IPS-15b (cell line): ENCODE measurements around the gene SHTN1.

Experiments used
- H3K27me3 ChIP-seq: one replicate; pipeline ENCODE4 v1.6.1; 2013; ENCODE audit warnings: low read length; ENCODE audit not compliant: control insufficient read depth, insufficient read depth
- H3K36me3 ChIP-seq: one replicate; pipeline ENCODE4 v1.6.1; 2013; ENCODE audit warnings: low read length; ENCODE audit not compliant: control insufficient read depth, insufficient read depth
- H3K4me1 ChIP-seq: one replicate; pipeline ENCODE4 v1.6.1; 2013; ENCODE audit warnings: mild to moderate bottlenecking, low read length; ENCODE audit not compliant: control insufficient read depth, insufficient read depth
- H3K4me3 ChIP-seq: one replicate; pipeline ENCODE4 v1.5.1; 2013; ENCODE audit warnings: low read depth, low read length
- H3K9ac ChIP-seq: one replicate; pipeline ENCODE4 v1.6.1; 2013; ENCODE audit warnings: low read depth, mild to moderate bottlenecking, low read length
- H3K9me3 ChIP-seq: one replicate; pipeline ENCODE4 v1.6.1; 2013; ENCODE audit warnings: mild to moderate bottlenecking, low read length; ENCODE audit not compliant: control insufficient read depth, insufficient read depth

SHTN1 gene

DNA sequence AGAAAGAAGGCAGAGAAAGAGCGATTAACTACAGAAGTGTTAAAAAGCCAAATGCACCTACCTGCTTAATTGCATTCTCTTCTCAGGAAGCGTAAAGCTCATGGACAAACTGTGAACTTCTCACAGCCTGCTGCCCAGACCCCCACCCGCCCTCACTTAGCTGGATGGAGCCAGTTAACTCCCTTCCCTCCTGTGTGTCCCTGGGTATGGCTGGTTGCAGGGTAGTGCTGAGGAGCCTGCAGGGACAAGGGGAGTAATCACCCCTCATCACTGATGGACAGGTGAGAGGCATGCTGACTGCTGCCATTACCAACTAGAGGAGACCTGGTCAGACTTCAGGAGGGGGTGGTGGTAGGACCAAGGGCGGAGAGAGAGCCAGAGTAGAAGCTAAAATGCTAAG lies 118.2 kb downstream of the SHTN1 start:
- no peaks in the 10 kb centered on the region for H3K27me3 ChIP-seq
- H3K9ac ChIP-seq, result no peak overlapping the region
- H3K36me3 ChIP-seq, result no peaks in the 10 kb centered on the region
- H3K4me1 ChIP-seq, result peaks cover 7% of the 10 kb centered on the region
- no peaks in the 10 kb centered on the region for H3K9me3 ChIP-seq
- no peak overlapping the region for H3K4me3 ChIP-seq

DNA sequence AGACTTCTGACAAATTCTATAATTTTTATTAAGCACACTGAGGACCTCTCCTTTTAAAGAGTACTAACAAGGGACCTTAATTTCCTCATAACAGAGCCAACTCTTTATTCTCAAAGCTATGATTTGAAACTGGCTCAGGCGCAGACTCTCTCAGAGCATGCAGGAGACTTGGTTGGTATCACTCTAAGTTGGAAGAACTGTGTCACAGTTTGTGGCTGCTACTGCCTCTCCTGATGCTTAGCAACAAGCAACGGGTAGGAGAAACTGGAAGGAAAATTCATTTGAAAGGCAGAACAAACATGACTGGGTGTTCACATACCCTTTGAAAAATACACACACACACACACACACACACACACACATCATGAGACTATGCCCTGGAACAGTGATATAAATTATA lies 122.3 kb downstream of the SHTN1 start:
- Histone ChIP-seq H3K9me3 (no peaks in the 10 kb centered on the region), H3K27me3 (no peaks in the 10 kb centered on the region), H3K36me3 (no peaks in the 10 kb centered on the region), H3K9ac (no peak overlapping the region), H3K4me3 (no peak overlapping the region), H3K4me1 (peaks cover 21% of the 10 kb centered on the region)

DNA sequence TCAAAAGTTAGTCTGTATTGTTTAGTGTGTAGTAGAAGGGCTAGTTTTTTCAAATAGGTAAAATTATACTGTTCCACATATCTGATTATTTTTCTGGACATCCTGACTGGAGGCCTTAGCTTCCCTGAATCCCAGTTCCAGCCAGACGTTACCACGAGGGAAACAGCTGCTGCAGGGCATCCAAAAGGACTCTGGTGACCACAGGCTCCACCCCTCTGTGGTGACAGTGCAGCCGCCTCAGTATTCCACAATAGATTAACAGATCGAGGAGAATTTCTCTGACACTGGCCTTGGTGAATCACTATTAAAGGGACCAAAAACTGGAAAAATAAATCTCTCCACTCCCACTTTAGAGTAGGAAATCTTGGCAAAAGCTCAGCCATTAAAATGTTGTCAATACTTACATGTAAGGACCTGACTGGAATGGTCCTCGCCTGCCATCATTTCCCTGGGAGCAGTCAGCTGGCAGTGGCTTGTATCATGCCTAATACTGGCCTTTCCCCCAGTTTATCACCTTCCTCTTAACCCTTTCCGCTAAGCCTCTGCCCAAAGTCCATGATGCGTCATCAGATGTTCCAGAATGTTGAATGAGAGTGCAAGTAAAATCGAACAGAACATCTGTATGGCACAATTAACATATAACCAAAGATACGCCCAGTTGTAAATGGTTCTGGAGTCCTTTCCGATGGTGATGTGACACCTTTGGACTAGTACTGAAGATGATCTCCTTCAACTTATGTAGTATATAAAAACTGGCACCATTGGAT lies 124.1 kb downstream of the SHTN1 start:
- no peaks in the 10 kb centered on the region for H3K36me3 ChIP-seq
- H3K27me3 ChIP-seq, result no peaks in the 10 kb centered on the region
- no peak overlapping the region for H3K9ac ChIP-seq
- no peak overlapping the region for H3K4me3 ChIP-seq
- peaks cover 14% of the 10 kb centered on the region for H3K4me1 ChIP-seq
- H3K9me3 ChIP-seq, result no peaks in the 10 kb centered on the region

DNA sequence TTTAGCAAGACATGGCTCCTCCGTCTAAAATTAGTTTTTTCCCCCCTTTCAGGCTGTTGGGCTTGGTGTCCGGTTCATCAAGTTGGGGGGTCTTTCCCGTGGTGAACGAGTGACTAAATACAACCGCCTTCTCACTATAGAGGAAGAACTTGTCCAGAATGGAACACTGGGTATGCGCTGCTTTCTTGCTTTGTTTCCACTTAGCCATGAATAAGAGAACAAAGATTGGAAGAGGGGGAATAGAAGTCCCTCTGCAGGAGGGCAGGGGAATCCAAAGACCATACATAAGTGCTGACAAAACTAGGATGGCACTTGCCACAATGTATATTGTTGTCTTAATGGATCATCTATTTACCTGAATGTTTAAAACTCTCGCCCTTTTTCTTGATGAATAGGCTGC lies 125.2 kb downstream of the SHTN1 start:
- Histone ChIP-seq H3K9ac (no peak overlapping the region), H3K9me3 (no peaks in the 10 kb centered on the region), H3K4me1 (peaks cover 14% of the 10 kb centered on the region), H3K36me3 (no peaks in the 10 kb centered on the region), H3K4me3 (no peak overlapping the region), H3K27me3 (no peaks in the 10 kb centered on the region)

DNA sequence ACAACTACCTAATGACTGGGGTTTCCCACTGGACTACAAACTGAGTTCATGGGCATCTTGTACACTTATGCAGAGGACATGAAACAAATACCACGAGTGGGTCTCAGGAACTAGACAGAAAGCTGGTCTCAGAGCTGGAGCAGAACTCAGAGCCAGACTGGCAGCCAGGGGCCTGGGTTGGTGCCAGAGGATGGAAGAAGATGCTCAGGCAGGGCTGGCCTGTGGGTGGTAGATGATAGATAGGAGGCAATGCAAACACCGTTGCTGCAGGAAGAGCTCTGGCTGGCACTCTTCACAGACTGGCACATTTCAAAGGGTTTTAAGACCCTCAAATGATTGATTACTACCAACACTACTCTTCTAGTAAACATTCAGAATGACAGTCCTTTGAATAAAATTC lies 126.9 kb downstream of the SHTN1 start:
- Histone ChIP-seq H3K9me3 (no peaks in the 10 kb centered on the region), H3K4me1 (peaks cover 28% of the 10 kb centered on the region), H3K9ac (no peak overlapping the region), H3K36me3 (no peaks in the 10 kb centered on the region), H3K4me3 (no peak overlapping the region), H3K27me3 (no peaks in the 10 kb centered on the region)

DNA sequence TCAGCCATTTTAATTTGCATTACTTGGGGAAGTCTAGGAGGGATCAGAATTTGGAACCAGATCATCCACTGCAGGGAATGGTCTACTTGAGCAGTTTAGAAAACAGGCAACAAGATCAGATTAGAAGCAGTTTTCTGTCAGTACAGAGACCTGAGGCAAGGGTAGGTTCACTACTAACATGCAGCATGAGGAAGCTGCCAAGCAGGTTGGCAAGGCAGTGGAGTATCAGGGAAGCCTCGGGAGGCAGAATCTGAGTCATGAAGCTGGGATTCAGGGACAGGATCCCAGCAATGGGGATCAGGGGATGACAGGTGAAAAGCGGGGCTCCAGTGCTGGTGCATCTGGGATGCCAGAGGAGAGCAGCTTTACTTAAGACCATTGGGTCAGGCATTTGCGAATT lies 127.6 kb downstream of the SHTN1 start:
- H3K9ac ChIP-seq, result no peak overlapping the region
- no peak overlapping the region for H3K4me3 ChIP-seq
- H3K9me3 ChIP-seq, result no peaks in the 10 kb centered on the region
- H3K36me3 ChIP-seq, result no peaks in the 10 kb centered on the region
- H3K4me1 ChIP-seq, result peaks cover 33% of the 10 kb centered on the region
- H3K27me3 ChIP-seq, result no peaks in the 10 kb centered on the region

DNA sequence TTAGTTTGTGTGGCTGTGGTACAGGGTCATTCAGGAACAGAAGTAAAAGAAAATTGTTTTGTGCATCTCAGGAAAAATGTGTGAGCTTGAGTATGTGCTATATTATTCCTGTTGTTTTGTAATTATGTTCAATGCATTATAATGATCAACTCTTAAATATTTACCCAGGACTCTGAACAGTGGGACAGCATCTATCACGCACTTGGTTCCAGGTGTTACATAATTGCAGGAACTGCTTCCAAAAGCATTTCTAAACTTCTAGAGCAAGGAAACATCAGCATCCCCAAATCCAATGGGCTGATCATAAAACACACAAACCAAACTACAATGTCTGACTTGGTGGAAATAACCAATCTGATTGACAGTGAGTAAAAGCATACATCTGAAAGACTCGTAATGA lies 129.1 kb downstream of the SHTN1 start:
- Histone ChIP-seq H3K27me3 (no peaks in the 10 kb centered on the region), H3K9me3 (no peaks in the 10 kb centered on the region), H3K4me3 (no peak overlapping the region), H3K4me1 (peaks cover 33% of the 10 kb centered on the region), H3K9ac (no peak overlapping the region), H3K36me3 (no peaks in the 10 kb centered on the region)

DNA sequence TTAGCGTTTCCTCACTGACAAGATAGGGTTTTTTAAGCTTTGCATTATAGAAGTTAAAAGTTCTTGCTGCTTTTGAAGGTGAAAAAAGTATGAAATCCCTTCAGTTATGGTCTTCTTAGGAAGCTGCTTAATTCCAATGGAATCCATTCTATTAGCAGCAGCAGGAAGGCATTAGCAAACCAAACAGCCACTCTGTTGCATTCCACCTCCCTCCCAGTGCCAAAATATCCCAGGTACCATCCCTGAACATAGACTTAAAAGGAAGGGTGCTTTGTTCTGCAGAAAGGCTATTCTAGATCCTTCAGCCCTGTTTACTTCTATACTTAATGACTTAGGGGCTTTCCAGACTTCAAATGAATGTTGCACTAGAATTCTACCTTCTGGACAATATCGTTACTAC lies 131.9 kb downstream of the SHTN1 start:
- H3K27me3 ChIP-seq, result no peaks in the 10 kb centered on the region
- H3K36me3 ChIP-seq, result no peaks in the 10 kb centered on the region
- no peaks in the 10 kb centered on the region for H3K9me3 ChIP-seq
- peaks cover 19% of the 10 kb centered on the region for H3K4me1 ChIP-seq
- H3K4me3 ChIP-seq, result no peak overlapping the region
- H3K9ac ChIP-seq, result no peak overlapping the region

DNA sequence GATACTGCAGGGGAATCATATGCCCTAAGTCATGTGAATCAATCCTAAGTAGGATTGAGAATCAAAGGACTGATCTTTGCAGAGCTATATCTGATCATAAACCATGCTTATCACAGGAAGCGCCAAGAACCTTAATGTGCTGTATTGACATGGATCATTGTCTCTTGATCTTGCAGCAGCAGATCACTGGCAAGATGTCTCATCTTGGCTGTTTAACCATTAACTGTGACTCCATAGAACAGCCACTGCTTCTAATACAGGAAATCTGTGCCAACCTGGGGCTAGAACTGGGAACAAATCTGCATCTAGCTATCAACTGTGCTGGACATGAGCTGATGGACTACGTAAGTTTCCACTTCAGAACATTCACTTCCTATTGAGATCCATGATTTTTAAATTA lies 134.0 kb downstream of the SHTN1 start:
- Histone ChIP-seq H3K4me1 (peaks cover 19% of the 10 kb centered on the region), H3K9ac (no peak overlapping the region), H3K4me3 (no peak overlapping the region), H3K27me3 (no peaks in the 10 kb centered on the region), H3K36me3 (no peaks in the 10 kb centered on the region), H3K9me3 (no peaks in the 10 kb centered on the region)

DNA sequence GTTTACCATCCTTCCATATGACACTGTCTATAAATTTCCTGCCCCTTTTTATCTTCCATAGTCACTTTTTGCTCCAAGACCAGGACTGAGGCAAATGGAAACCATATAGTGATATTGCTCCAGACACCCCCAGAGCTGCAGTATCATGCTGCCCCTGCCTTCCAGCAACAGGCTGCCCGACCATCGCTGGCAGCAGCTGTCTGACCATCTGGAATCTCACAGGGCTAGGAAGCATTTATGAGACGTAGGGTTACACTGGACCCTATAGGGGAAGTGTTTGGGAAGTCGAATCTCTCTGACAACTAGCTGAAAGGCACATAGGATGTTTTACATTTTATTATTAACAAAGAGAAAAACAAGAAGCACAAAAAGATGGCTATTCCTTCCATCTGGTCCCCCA lies 136.3 kb downstream of the SHTN1 start:
- H3K4me3 ChIP-seq, result no peak overlapping the region
- peaks cover 11% of the 10 kb centered on the region for H3K4me1 ChIP-seq
- H3K27me3 ChIP-seq, result no peaks in the 10 kb centered on the region
- no peaks in the 10 kb centered on the region for H3K9me3 ChIP-seq
- H3K9ac ChIP-seq, result no peak overlapping the region
- no peaks in the 10 kb centered on the region for H3K36me3 ChIP-seq

DNA sequence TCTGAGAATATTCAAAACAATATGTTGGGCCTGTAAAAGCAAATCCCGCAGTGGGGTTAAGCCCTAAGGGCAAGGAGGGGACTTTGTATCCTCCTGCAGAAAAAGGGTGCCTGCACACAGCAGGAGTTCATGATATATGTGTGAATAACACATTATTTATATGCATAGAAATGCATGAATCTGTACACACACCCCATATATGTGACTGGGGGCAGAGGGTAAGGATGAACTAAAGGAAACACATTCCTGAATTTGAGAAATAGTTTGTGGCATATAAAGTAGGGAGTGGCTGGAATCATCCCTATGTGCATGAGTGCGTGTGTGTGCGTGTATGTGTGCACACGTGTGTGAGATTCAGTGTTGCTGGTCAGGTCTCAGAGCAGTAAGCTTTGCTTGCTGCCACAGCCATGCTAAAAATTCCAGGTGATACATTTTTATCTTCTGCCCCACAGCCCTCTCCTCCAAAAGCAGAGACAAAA lies 136.8 kb downstream of the SHTN1 start:
- Histone ChIP-seq H3K27me3 (no peaks in the 10 kb centered on the region), H3K9ac (no peak overlapping the region), H3K36me3 (no peaks in the 10 kb centered on the region), H3K9me3 (no peaks in the 10 kb centered on the region), H3K4me3 (no peak overlapping the region), H3K4me1 (peaks cover 6% of the 10 kb centered on the region)

DNA sequence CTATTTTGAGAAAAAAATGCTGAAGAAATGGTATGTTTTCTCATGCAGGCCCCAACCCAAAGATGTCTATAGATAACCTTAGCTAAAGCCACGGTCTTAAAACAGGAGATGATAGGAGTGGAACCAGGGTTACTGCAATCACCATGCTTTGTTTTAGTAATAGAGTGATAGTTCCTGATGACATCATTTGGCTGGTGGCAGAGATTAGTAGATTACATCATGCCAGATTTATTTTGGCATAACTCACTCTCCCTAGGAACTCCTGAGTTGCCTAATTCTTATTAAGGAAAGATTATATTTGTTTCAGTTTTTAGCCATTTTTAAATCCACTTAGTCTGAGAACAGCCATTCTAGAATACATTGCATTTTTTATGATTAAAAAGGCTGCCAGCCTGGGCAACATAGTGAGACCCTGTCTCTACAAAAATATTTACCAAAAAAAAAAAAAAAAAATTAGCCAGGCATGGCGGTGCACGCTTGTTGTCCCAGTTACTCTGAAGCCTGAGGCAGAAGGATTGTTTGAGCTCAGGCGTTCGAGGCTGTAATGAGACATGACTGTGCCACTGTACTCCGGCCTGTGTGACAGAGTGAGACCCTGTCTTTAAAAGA lies 137.9 kb downstream of the SHTN1 start:
- no peaks in the 10 kb centered on the region for H3K9me3 ChIP-seq
- no peaks in the 10 kb centered on the region for H3K27me3 ChIP-seq
- no peak overlapping the region for H3K9ac ChIP-seq
- H3K4me3 ChIP-seq, result no peak overlapping the region
- H3K36me3 ChIP-seq, result no peaks in the 10 kb centered on the region
- no peaks in the 10 kb centered on the region for H3K4me1 ChIP-seq
